Smooth muscle cell (in vitro differentiated cells): Measurements from ENCODE around the gene CENPP. TPM values are rescaled to one million over a fixed set of nuclear protein-coding genes. Genes with fewer than 3 reads are reported as not detected.
A peak's percentile ranks its signal among the peaks of the same experiment; 100 is the strongest.

Experiments used
- DNase-seq: peaks from one replicate; lab custom pipeline; 2025; ENCODE audit not compliant: unreplicated experiment; lab: John Stamatoyannopoulos, UW
- H2AFZ ChIP-seq: fragments of 200-600 bp; sonication (generic); 2 replicates; pipeline ENCODE4 v1.6.0; 2016; ENCODE audit warnings: antibody characterized with exemption, low read depth, mild to moderate bottlenecking
- H3F3A ChIP-seq: fragments of 200-600 bp; sonication (generic); 2 replicates; pipeline ENCODE4 v1.6.0; 2017; ENCODE audit warnings: antibody characterized with exemption, low read depth
- H3K27ac ChIP-seq: fragments of 200-600 bp; sonication (generic); 2 replicates; pipeline ENCODE4 v1.5.1; 2016; ENCODE audit warnings: low read depth, mild to moderate bottlenecking
- H3K27me3 ChIP-seq: fragments of 200-600 bp; sonication (generic); 2 replicates; pipeline ENCODE4 v1.6.1; 2016; ENCODE audit warnings: low read depth, mild to moderate bottlenecking
- H3K36me3 ChIP-seq: fragments of 200-600 bp; sonication (generic); 2 replicates; pipeline ENCODE4 v1.5.1; 2016; ENCODE audit warnings: low read depth
- H3K4me1 ChIP-seq: fragments of 200-600 bp; sonication (generic); 2 replicates; pipeline ENCODE4 v1.5.1; 2016; ENCODE audit warnings: low read depth
- H3K4me2 ChIP-seq: fragments of 200-600 bp; sonication (generic); 2 replicates; pipeline ENCODE4 v1.6.0; 2016; ENCODE audit warnings: mild to moderate bottlenecking
- H3K4me3 ChIP-seq: fragments of 200-600 bp; sonication (generic); 2 replicates; pipeline ENCODE4 v1.5.1; 2016; ENCODE audit warnings: mild to moderate bottlenecking
- H3K79me2 ChIP-seq: fragments of 200-600 bp; sonication (generic); 2 replicates; pipeline ENCODE4 v1.6.0; 2016; ENCODE audit warnings: low read depth, mild to moderate bottlenecking
- H3K9ac ChIP-seq: fragments of 200-600 bp; sonication (generic); 2 replicates; pipeline ENCODE4 v1.6.0; 2016; ENCODE audit warnings: low read depth
- H3K9me3 ChIP-seq: fragments of 200-600 bp; sonication (generic); replicated peaks from 2 replicates; pipeline ENCODE4 v1.5.1; 2016; ENCODE audit warnings: low read depth
- H4K20me1 ChIP-seq: fragments of 200-600 bp; sonication (generic); 2 replicates; pipeline ENCODE4 v1.6.0; 2016; ENCODE audit warnings: low read depth
- WGBS: methylation state at CpG from one replicate; pipeline ENCODE4 v1.1.7; 2016; ENCODE audit warnings: low lambda C conversion rate; 5-methylcytosine and 5-hydroxymethylcytosine counted together
- polyA plus RNA-seq: library from polyadenylated mRNA; unstranded; fragments of >200 nt; fragmentation: Nextera tagmentation; extraction: Ambion mirVana; gene quantifications from 2 replicates; pipeline ENCODE4 v1.2.1, GENCODE V29; 2016
- total RNA-seq: library from RNA; depleted of rRNA; stranded (reverse); fragments of >200 nt; gene quantifications from 2 replicates; pipeline ENCODE4 v1.2.3, GENCODE V29; 2014
- TF ChIP-seq, protein P1 (sequence below): fragments of 200-600 bp; sonication (generic); IDR thresholded peaks from 2 replicates; pipeline ENCODE4 v1.5.1; 2017; ENCODE audit warnings: borderline replicate concordance, mild to moderate bottlenecking, antibody characterized with exemption; ENCODE audit not compliant: insufficient read depth, poor library complexity, severe bottlenecking

Gene CENPP
- total and polyA plus RNA-seq, 2 experiments from 2014 or later, result 4.2 to 17.5 TPM

DNA sequence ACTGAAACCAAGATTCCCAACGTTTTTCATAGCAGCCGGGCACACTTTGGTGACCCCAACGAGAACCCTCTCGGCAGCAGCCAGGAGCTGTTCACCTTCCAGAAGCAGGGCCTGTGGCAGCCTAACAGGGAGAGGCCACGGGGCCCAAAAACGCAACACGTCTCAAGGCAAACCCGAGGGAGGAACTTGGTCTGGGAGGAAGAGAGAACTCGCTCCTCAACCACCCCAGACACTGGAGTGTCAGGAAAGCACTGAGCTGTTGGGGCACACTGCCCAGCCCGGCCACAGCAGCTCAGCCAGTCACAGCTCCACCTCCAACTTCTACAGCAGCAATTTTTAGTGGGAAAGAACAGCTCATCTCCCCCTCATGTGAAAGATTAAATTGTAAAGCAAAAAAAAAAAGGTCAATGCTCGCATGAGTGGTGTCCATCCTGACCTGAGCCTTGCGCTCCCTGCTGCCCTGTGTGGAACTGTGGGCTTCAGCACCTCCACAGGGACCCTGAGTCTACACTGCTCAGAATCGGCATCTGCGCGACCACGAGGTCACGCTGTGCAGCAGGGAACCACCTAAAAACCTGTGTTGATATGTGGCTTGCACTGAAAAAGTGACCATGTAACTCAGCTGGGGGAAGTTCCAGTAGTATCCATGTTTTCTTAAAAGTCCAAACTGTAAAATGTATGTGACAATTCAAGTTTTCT, 289.2 kb downstream of the CENPP start:
- H4K20me1 ChIP-seq, result no peaks in the 10 kb centered on the region
- no peak for DNase-seq
- H3F3A ChIP-seq, result no peaks in the 10 kb centered on the region
- no peak overlapping the region for H3K9ac ChIP-seq
- H3K27me3 ChIP-seq, result no peaks in the 10 kb centered on the region
- H3K36me3 ChIP-seq, result no peaks in the 10 kb centered on the region
- no peaks in the 10 kb centered on the region for H3K9me3 ChIP-seq
- no peaks in the 10 kb centered on the region for H3K4me1 ChIP-seq
- TF ChIP-seq, protein P1, sequence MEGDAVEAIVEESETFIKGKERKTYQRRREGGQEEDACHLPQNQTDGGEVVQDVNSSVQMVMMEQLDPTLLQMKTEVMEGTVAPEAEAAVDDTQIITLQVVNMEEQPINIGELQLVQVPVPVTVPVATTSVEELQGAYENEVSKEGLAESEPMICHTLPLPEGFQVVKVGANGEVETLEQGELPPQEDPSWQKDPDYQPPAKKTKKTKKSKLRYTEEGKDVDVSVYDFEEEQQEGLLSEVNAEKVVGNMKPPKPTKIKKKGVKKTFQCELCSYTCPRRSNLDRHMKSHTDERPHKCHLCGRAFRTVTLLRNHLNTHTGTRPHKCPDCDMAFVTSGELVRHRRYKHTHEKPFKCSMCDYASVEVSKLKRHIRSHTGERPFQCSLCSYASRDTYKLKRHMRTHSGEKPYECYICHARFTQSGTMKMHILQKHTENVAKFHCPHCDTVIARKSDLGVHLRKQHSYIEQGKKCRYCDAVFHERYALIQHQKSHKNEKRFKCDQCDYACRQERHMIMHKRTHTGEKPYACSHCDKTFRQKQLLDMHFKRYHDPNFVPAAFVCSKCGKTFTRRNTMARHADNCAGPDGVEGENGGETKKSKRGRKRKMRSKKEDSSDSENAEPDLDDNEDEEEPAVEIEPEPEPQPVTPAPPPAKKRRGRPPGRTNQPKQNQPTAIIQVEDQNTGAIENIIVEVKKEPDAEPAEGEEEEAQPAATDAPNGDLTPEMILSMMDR, result no peak
- H3K4me2 ChIP-seq, result no peak overlapping the region
- H3K4me3 ChIP-seq, result no peak overlapping the region
- no peak overlapping the region for H2AFZ ChIP-seq
- no peak overlapping the region for H3K27ac ChIP-seq
- 94% methylated on average over 17 of the region's 17 CpGs for WGBS
- H3K79me2 ChIP-seq, result no peaks in the 10 kb centered on the region

DNA sequence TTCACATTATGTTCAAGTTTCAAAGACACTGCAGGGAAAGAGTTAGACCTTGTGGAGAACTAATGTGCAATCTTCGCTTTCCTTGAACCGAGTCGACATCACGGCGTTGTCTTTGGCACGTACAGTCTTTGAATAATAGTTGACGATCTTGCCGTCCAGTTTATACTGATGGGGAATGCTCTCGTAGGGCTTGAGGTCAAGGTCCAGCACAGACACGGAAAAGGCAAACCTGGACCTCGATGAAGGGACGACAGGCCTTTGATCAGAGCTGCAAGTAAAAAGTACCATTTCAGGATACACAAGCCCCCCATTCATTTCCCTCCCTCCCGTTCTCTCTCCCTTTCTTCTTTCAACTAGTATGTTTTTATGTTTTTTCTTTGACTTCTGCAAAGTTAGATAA, 290.0 kb downstream of the CENPP start:
- no peaks in the 10 kb centered on the region for H3K36me3 ChIP-seq
- WGBS, result over 99% methylated on average over 13 of the region's 13 CpGs
- H2AFZ ChIP-seq, result no peak overlapping the region
- no peaks in the 10 kb centered on the region for H3K27me3 ChIP-seq
- H3K4me3 ChIP-seq, result no peak overlapping the region
- no peaks in the 10 kb centered on the region for H3K4me1 ChIP-seq
- no peak for DNase-seq
- H3K4me2 ChIP-seq, result no peak overlapping the region
- H3K9me3 ChIP-seq, result no peaks in the 10 kb centered on the region
- H3K27ac ChIP-seq, result no peak overlapping the region
- TF ChIP-seq, protein P1, result no peak
- H3K79me2 ChIP-seq, result no peaks in the 10 kb centered on the region
- no peaks in the 10 kb centered on the region for H4K20me1 ChIP-seq
- H3K9ac ChIP-seq, result no peak overlapping the region
- no peaks in the 10 kb centered on the region for H3F3A ChIP-seq

DNA sequence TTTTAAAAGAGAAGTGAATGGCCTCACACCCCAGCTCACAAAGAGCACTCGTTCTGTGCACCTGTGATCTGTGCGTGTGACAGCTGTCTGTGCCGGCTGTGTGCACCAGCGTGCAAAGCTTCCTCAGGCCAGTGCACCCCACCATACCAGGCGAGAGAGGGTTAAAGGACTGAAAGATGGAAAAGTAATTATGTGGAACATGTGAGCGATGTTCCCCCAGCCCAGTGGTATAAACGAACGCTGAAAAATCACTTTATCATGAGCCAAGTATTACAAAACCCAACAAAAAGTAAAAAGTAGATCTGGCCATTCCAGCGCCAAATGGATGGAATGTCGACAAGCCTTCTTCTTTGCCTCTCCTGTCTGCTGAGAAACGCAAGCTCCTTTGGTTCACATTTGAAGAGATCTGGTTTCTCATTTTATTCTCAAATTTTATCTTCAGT, 290.5 kb downstream of the CENPP start:
- 73% methylated on average over 11 of the region's 11 CpGs for WGBS
- H3K9me3 ChIP-seq, result no peaks in the 10 kb centered on the region
- no peaks in the 10 kb centered on the region for H3K36me3 ChIP-seq
- no peaks in the 10 kb centered on the region for H4K20me1 ChIP-seq
- no peak overlapping the region for H3K9ac ChIP-seq
- H2AFZ ChIP-seq, result no peak overlapping the region
- DNase-seq, result no peak
- no peak overlapping the region for H3K4me3 ChIP-seq
- no peaks in the 10 kb centered on the region for H3K4me1 ChIP-seq
- peak overlapping the region; percentile 47 for H3K27ac ChIP-seq
- TF ChIP-seq, protein P1, result no peak
- no peaks in the 10 kb centered on the region for H3K27me3 ChIP-seq
- peak overlapping the region; percentile 46 for H3K4me2 ChIP-seq
- no peaks in the 10 kb centered on the region for H3K79me2 ChIP-seq
- no peaks in the 10 kb centered on the region for H3F3A ChIP-seq

DNA sequence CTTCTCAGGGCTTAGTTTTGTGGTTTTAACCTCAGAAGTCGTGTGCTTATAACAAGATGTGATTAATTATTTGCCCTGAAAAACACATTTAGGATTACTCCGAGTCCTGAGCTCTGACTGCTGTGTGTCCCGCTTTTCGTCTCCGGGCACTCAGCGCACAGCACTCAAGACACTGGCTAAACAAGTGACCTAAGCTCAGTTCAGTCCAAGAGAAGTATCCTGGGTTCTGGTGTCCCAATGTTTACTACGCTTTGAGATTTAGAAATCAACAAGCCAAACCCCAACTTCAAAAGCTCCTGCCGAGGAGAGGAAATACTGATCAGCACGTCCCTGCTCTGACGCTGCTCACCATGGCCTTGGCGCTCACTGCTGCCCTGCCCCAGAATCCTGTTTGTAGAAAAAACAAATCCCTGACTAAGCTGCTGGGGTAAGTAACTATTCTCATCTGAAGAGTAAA, 290.9 kb downstream of the CENPP start:
- H3K9ac ChIP-seq, result no peak overlapping the region
- H2AFZ ChIP-seq, result no peak overlapping the region
- no peaks in the 10 kb centered on the region for H3K4me1 ChIP-seq
- H3K4me3 ChIP-seq, result no peak overlapping the region
- TF ChIP-seq, protein P1, result no peak
- H3K79me2 ChIP-seq, result no peaks in the 10 kb centered on the region
- H3K9me3 ChIP-seq, result no peaks in the 10 kb centered on the region
- no peaks in the 10 kb centered on the region for H4K20me1 ChIP-seq
- peak overlapping the region; percentile 46 for H3K4me2 ChIP-seq
- no peaks in the 10 kb centered on the region for H3K27me3 ChIP-seq
- no peaks in the 10 kb centered on the region for H3F3A ChIP-seq
- no peak for DNase-seq
- WGBS, result 42% methylated on average over 11 of the region's 11 CpGs
- peak overlapping the region; percentile 47 for H3K27ac ChIP-seq
- no peaks in the 10 kb centered on the region for H3K36me3 ChIP-seq
